ENCODE measurements around the gene INPP1. TPM values are rescaled to one million over a fixed set of nuclear protein-coding genes. Genes with fewer than 3 reads are reported as not detected.

The INPP1 gene
- total and polyA plus RNA-seq, 2 of the 8 experiments (the other 6 are each of a cell fraction or from before 2014, with no cell fraction given): 0.88 to 3.0 TPM

- peaks cover 0 to 15% (median 8%) of the 10 kb centered on the region in 4 experiments; a peak in 5 of 7 replicates for H3K27me3 ChIP-seq (replicated peaks in 1 of 4; ENCODE audit: control insufficient read depth in 3 of 4, extremely low read depth in 1 of 4, insufficient read depth in 3 of 4, low read length in 3 of 4)
- peak; percentile 42 for FAIRE-seq
- H3K79me2 ChIP-seq (ENCODE audit: control insufficient read depth in 1 of 2, insufficient read depth in 2 of 2, low read length in 2 of 2): no peaks in the 10 kb centered on the region
- no peak overlapping the region for H3K27ac ChIP-seq (ENCODE audit: low read depth, low read length)
- no peak overlapping the region for H2BK120ac ChIP-seq (replicated peaks; ENCODE audit: low read depth, low read length)
- ChIA-PET POLR2A (ENCODE audit: partially characterized antibody) (no interaction called here), CTCF (ENCODE audit: partially characterized antibody) (interaction anchor here (0.6 to 2.1 kb wide), 11 partner anchors 9 to 364 kb away, joined by 3 to 12 read pairs (median 4); no protein-coding TSS in a partner anchor)
- no peak overlapping the region for H3K14ac ChIP-seq (ENCODE audit: insufficient read length)
- no peak overlapping the region for H2AFZ ChIP-seq (ENCODE audit: low read length)
- no peak overlapping the region for H2BK20ac ChIP-seq (ENCODE audit: low read length)
- H4K5ac ChIP-seq (ENCODE audit: insufficient read length, low read depth, low read length): no peak overlapping the region
- no peak overlapping the region for H3K18ac ChIP-seq (ENCODE audit: extremely low read depth, low read length)
- H3K79me1 ChIP-seq (ENCODE audit: low read depth, low read length): no peaks in the 10 kb centered on the region
- H2BK5ac ChIP-seq (ENCODE audit: low read depth, low read length): no peak overlapping the region
- H2BK15ac ChIP-seq (ENCODE audit: low read length): no peak overlapping the region
- H3K9ac ChIP-seq (replicated peaks in 1 of 4; ENCODE audit: extremely low read depth in 1 of 4, low read depth in 3 of 4, low read length in 3 of 4): no peak overlapping the region
- H2BK12ac ChIP-seq (ENCODE audit: low read depth, low read length): no peak overlapping the region
- H4K8ac ChIP-seq (ENCODE audit: extremely low read depth, insufficient read depth, low read length): no peak overlapping the region
- H3K56ac ChIP-seq (replicated peaks; ENCODE audit: insufficient read length, low read depth, low read length): no peak overlapping the region
- 53% methylated on average over 7 of the region's 7 CpGs; no CpG with 5 or more reads in 1 of the 2 experiments for WGBS, 2 experiments (ENCODE audit: extremely low coverage in 1 of 2, insufficient coverage in 1 of 2, insufficient read length in 1 of 2, insufficient replicate concordance in 2 of 2, low coverage in 1 of 2, low lambda C conversion rate in 2 of 2, missing lambda C conversion rate in 1 of 2)
- H2AK5ac ChIP-seq (ENCODE audit: low read depth, low read length): no peak overlapping the region
- H4K91ac ChIP-seq (replicated peaks; ENCODE audit: insufficient read length, low read length): no peak overlapping the region
- H3K4me1 ChIP-seq (replicated peaks in 1 of 4; ENCODE audit: control insufficient read depth in 3 of 4, insufficient read depth in 4 of 4, low read length in 3 of 4): 0 out of 7 replicates have a peak, but pooled peaks cover 0 to 7% (median 0%) of the 10 kb centered on the region in 4 experiments
- H3K4me2 ChIP-seq (ENCODE audit: insufficient read depth in 1 of 2, low read depth in 2 of 2, low read length in 2 of 2): peak overlapping the region; percentile 62 to 72
- no peak overlapping the region for H3K23ac ChIP-seq (ENCODE audit: insufficient read length)
- peak overlapping the region; percentile 37 to 76 (median 58) for H3K4me3 ChIP-seq (ENCODE audit: extremely low read depth in 1 of 4, insufficient read depth in 2 of 4, low read depth in 3 of 4, low read length in 4 of 4)
- no peak overlapping the region for H3K4ac ChIP-seq (replicated peaks; ENCODE audit: insufficient read length, low read depth, low read length)
- H3K36me3 ChIP-seq (ENCODE audit: control insufficient read depth in 2 of 4, insufficient read depth in 4 of 4, low read length in 3 of 4): no peaks in the 10 kb centered on the region
- no peaks in the 10 kb centered on the region for H3K9me3 ChIP-seq (ENCODE audit: insufficient read depth in 2 of 2, low read depth in 1 of 2, low read length in 1 of 2)
- DNase-seq (ENCODE audit: low read depth in 1 of 2, low spot score in 2 of 2): no peak
- H4K20me1 ChIP-seq (replicated peaks in 1 of 2; ENCODE audit: control insufficient read depth in 1 of 2, insufficient read depth in 2 of 2, low read length in 2 of 2): no peaks in the 10 kb centered on the region
- peaks cover 10% of the 10 kb centered on the region; the same call in 1 of the 2 replicates for H3K23me2 ChIP-seq (ENCODE audit: low read depth, low read length)
- peak; percentile 88 for TF ChIP-seq SAP30 (IDR thresholded peaks at IDR 0.05; ENCODE audit: insufficient read depth, insufficient replicate concordance, low read length)
- TF ChIP-seq RAD21 (IDR thresholded peaks at IDR 0.05 in 1 of 2, conservative IDR thresholded peaks at IDR 0.05 in 1 of 2; ENCODE audit: low read depth in 2 of 2, low read length in 2 of 2): peak; percentile 41 to 44; a peak in 3 of 4 replicates
- TF ChIP-seq ASH2L (IDR thresholded peaks at IDR 0.05; ENCODE audit: low read length): no peak
- no peak for TF ChIP-seq HDAC2 (IDR thresholded peaks at IDR 0.05; ENCODE audit: borderline replicate concordance in 1 of 2, low read depth in 2 of 2, low read length in 2 of 2)
- TF ChIP-seq TCF12 (IDR thresholded peaks at IDR 0.05; ENCODE audit: low read depth, low read length): no peak
- 0 out of 2 replicates have a peak, but pooled peaks have one; percentile 40 for TF ChIP-seq SP4 (IDR thresholded peaks at IDR 0.05; ENCODE audit: low read length)
- TF ChIP-seq SIN3A (conservative IDR thresholded peaks at IDR 0.05 in 1 of 2, IDR thresholded peaks at IDR 0.05 in 1 of 2; ENCODE audit: low read depth in 1 of 2, low read length in 2 of 2): peak; percentile 95 to 97
- no peak for TF ChIP-seq NANOG (IDR thresholded peaks at IDR 0.05; ENCODE audit: insufficient read depth, low read depth, low read length, poor library complexity, severe bottlenecking)
- no peak for TF ChIP-seq RFX5 (IDR thresholded peaks at IDR 0.05; ENCODE audit: borderline replicate concordance, low read depth, low read length)
- TF ChIP-seq SP2 (IDR thresholded peaks at IDR 0.05; ENCODE audit: low read length): no peak
- TF ChIP-seq SP1 (IDR thresholded peaks at IDR 0.05; ENCODE audit: low read depth, low read length): no peak
- TF ChIP-seq CHD1 (IDR thresholded peaks at IDR 0.05; ENCODE audit: low read depth, low read length): no peak
- no peak for TF ChIP-seq FOSL1 (IDR thresholded peaks at IDR 0.05; ENCODE audit: insufficient read depth, low read depth, low read length)
Observed at GRCh38 chr2:190344276-190344827, 963 bp downstream of the INPP1 start.

Measured in H1 (cell line).